Lower leg skin (tissue), 4 donors: ENCODE results near the gene ARL10. TPM values are rescaled to one million over a fixed set of nuclear protein-coding genes. Genes with fewer than 3 reads are reported as not detected.

ENCODE experiments used
- DNase-seq, 2 donors: peaks; one replicate each; pipeline ENCODE4 v3.0.0-alpha.2; 2019; ENCODE audit warnings: low spot score in 2 of 2
- H3K4me3 ChIP-seq: fragments of 200-600 bp; sonication (generic); 2 replicates; pipeline ENCODE4 v1.5.1; 2017; ENCODE audit warnings: mild to moderate bottlenecking, low read depth; ENCODE audit not compliant: poor library complexity, severe bottlenecking
- CTCF ChIP-seq, 3 donors: fragments of 450-650 bp; IDR thresholded peaks; one replicate each; pipeline ENCODE4 v1.5.1; 2016; ENCODE audit warnings: antibody characterized with exemption in 3 of 3, mild to moderate bottlenecking in 3 of 3, moderate library complexity in 2 of 3
- POLR2A ChIP-seq, 2 donors: fragments of 450-650 bp; IDR thresholded peaks; one replicate each; pipeline ENCODE4 v1.6.1; 2016 to 2017; ENCODE audit warnings: antibody characterized with exemption in 2 of 2, mild to moderate bottlenecking in 1 of 2, moderate library complexity in 1 of 2
- WGBS, 2 donors: methylation state at CpG; one replicate each; pipeline ENCODE4 v1.1.5; 2018; 5-methylcytosine and 5-hydroxymethylcytosine counted together
- intact Hi-C: fragments of 100-400 bp; cut with DNase I; formaldehyde crosslinking; loops from one replicate; pipeline ENCODE4 v1.15.0; 2023; ENCODE audit warnings: low total_unique reads
- total RNA-seq, 4 donors: library from RNA; depleted of rRNA; stranded (reverse); fragments of >200 nt; gene quantifications; one replicate each; pipeline ENCODE4 v1.1.0, GENCODE V29; 2016

Gene ARL10
- total RNA-seq, 4 donors from 2014 or later = 6.1 to 13.5 (median 8.8) TPM

- H3K4me3 ChIP-seq = peak overlapping the region; percentile 67
- no peak for DNase-seq
- TF ChIP-seq CTCF (IDR thresholded peaks at IDR 0.05) (no peak), POLR2A (IDR thresholded peaks at IDR 0.05) (no peak)
- 29 to 32% methylated on average over 8 of the region's 8 CpGs for WGBS, 2 donors
- intact Hi-C loops = no loop called here
These were observed 22.2 kb downstream of the ARL10 start for GRCh38 chr5:176387384-176387925.

GRCh38 chr5:176388003-176388443, 22.7 kb downstream of the ARL10 start:
- TF ChIP-seq CTCF (IDR thresholded peaks at IDR 0.05) (no peak), POLR2A (IDR thresholded peaks at IDR 0.05) (no peak)
- peak overlapping the region; percentile 67 for H3K4me3 ChIP-seq
- WGBS, 2 donors = 0 to 1% methylated on average over 17 to 29 of the region's 29 CpGs
- DNase-seq = no peak
- intact Hi-C loops = no loop called here

- TF ChIP-seq POLR2A (IDR thresholded peaks at IDR 0.05) = peak in 1 of 2 donors; percentile 3
- TF ChIP-seq CTCF (IDR thresholded peaks at IDR 0.05) = no peak
- 0 to 1% methylated on average over 36 to 47 of the region's 47 CpGs for WGBS, 2 donors
- peak within 1 kb of the TSS; percentile 67 for H3K4me3 ChIP-seq
- intact Hi-C loops = no loop called here
- peak; percentile 100 for DNase-seq
These were observed 23.3 kb downstream of the ARL10 start, which contains the start of the genes HIGD2A and NOP16 for GRCh38 chr5:176388444-176389134. TSS of gene HIGD2A (plus strand) at chr5:176388751. CDS start at chr5:176388820, 69 bp downstream. TSS of gene NOP16 (minus strand) at chr5:176388598. CDS start at chr5:176388539, 59 bp downstream.

- intact Hi-C loops = no loop called here
These were observed 24.1 kb downstream of the ARL10 start for GRCh38 chr5:176389135-176390123.

More at GRCh38 chr5:176389135-176390123, 24.1 kb downstream of the ARL10 start:
- TF ChIP-seq POLR2A (IDR thresholded peaks at IDR 0.05) (no peak), CTCF (IDR thresholded peaks at IDR 0.05) (no peak)
- DNase-seq = no peak
- 26 to 32% methylated on average over 35 to 41 of the region's 41 CpGs for WGBS, 2 donors
- peak overlapping the region; percentile 45 for H3K4me3 ChIP-seq
